Fibroblast of gingiva (primary cell): ENCODE data around the gene INPP4B.

ENCODE experiments used
- DNase-seq: peaks from one replicate; pipeline ENCODE4 v3.0.0-alpha.2; 2011; ENCODE audit warnings: low read depth

INPP4B gene

GRCh38 chr4:142285222-142285583 is 560.9 kb downstream of the INPP4B start:
- DNase-seq, result no peak

- DNase-seq, result no peak
Observed at GRCh38 chr4:142284402-142285221, 561.5 kb downstream of the INPP4B start.

GRCh38 chr4:142282870-142283431 is 563.1 kb downstream of the INPP4B start:
- DNase-seq, result no peak

GRCh38 chr4:142281999-142282398 is 564.1 kb downstream of the INPP4B start:
- DNase-seq, result no peak

GRCh38 chr4:142278663-142279062 is 567.4 kb downstream of the INPP4B start:
- no peak for DNase-seq

GRCh38 chr4:142278171-142278570 is 567.9 kb downstream of the INPP4B start:
- DNase-seq, result no peak

- DNase-seq, result no peak
Observed at GRCh38 chr4:142274137-142274536, 572.0 kb downstream of the INPP4B start.

GRCh38 chr4:142272452-142272851 is 573.6 kb downstream of the INPP4B start:
- no peak for DNase-seq

GRCh38 chr4:142271832-142272231 is 574.3 kb downstream of the INPP4B start:
- no peak for DNase-seq

GRCh38 chr4:142267101-142267500 is 579.0 kb downstream of the INPP4B start:
- no peak for DNase-seq

GRCh38 chr4:142265946-142266345 is 580.2 kb downstream of the INPP4B start:
- DNase-seq, result no peak

- peak; percentile 17 for DNase-seq
Observed at GRCh38 chr4:142265536-142265935, 580.6 kb downstream of the INPP4B start.

- no peak for DNase-seq
Observed at GRCh38 chr4:142264961-142265360, 581.1 kb downstream of the INPP4B start.

GRCh38 chr4:142262956-142263355 is 583.1 kb downstream of the INPP4B start:
- no peak for DNase-seq

- DNase-seq, result peak; percentile 60
Observed at GRCh38 chr4:142248946-142249345, 597.2 kb downstream of the INPP4B start.

GRCh38 chr4:142243255-142243654 is 602.8 kb downstream of the INPP4B start:
- peak; percentile 51 for DNase-seq

GRCh38 chr4:142242156-142242555 is 603.9 kb downstream of the INPP4B start:
- peak; percentile 30 for DNase-seq

GRCh38 chr4:142238589-142238988 is 607.5 kb downstream of the INPP4B start:
- DNase-seq, result peak; percentile 55

- no peak for DNase-seq
Observed at GRCh38 chr4:142236268-142236667, 609.8 kb downstream of the INPP4B start.

GRCh38 chr4:142231787-142232186 is 614.3 kb downstream of the INPP4B start:
- no peak for DNase-seq

- DNase-seq, result no peak
Observed at GRCh38 chr4:142230991-142231390, 615.1 kb downstream of the INPP4B start.

GRCh38 chr4:142226014-142226413 is 620.1 kb downstream of the INPP4B start:
- no peak for DNase-seq

GRCh38 chr4:142222127-142222526 is 624.0 kb downstream of the INPP4B start:
- DNase-seq, result no peak

- no peak for DNase-seq
Observed at GRCh38 chr4:142218726-142219125, 627.4 kb downstream of the INPP4B start.
